Testis (tissue), 2 donors: ENCODE measurements around the gene OR4L1.

Source experiments
- CTCF ChIP-seq, 3 experiments: fragments of 450-650 bp in 2 of 3; fragments of 200-600 bp in 1 of 3; sonication (generic) in 1 of 3; IDR thresholded peaks; one replicate each; pipeline ENCODE4 v1.5.1; 2016 to 2019; ENCODE audit warnings: antibody characterized with exemption in 3 of 3, mild to moderate bottlenecking in 2 of 3, moderate library complexity in 1 of 3
- POLR2A ChIP-seq: fragments of 450-650 bp; IDR thresholded peaks from one replicate; pipeline ENCODE4 v1.6.1; 2017; ENCODE audit warnings: antibody characterized with exemption, mild to moderate bottlenecking, moderate library complexity

GRCh38 chr14:20035938-20036337, 23.9 kb upstream of the OR4L1 start, which contains the start of gene OR4K13:
- no peak for TF ChIP-seq CTCF (IDR thresholded peaks at IDR 0.05)
- TF ChIP-seq POLR2A = no peak
